NCI-H510A treated with DMSO at 0.1 percent for 48 hours (cell line): ENCODE results near the gene MED12L.
"Not testable (repeated sequence)": the region's sequence is repeated elsewhere in the genome, so short reads cannot be mapped to it uniquely, and the experiment has no call there.

Experiments used
- DNase-seq: peaks from one replicate; lab custom pipeline; 2025; lab: John Stamatoyannopoulos, UW

MED12L gene

DNA sequence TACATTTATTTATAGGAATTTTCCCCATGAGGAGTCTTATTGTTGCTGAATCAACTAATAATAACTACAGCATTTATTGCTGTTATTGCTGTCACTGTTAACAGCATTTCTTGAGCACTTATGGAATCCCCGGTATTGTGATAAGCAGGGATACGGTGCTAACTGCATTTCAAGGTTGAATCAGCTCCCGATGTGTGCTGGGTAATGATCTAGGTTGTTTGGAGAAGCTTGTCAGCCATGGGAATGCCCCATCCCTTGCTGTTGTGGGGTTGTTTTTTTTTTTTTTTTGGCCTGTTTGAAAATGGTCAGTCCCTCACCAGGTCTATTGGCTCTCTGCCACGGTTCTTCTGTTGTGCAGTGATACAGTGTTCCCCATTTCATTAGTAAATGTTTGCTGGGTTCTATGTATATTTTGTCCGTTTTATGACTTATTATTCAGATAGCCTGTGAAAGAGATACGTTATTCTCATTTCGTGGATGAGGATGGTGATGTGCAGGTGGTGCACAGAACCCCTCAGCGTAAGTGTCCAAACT is 48.5 kb downstream of the MED12L start:
- no peak for DNase-seq

DNA sequence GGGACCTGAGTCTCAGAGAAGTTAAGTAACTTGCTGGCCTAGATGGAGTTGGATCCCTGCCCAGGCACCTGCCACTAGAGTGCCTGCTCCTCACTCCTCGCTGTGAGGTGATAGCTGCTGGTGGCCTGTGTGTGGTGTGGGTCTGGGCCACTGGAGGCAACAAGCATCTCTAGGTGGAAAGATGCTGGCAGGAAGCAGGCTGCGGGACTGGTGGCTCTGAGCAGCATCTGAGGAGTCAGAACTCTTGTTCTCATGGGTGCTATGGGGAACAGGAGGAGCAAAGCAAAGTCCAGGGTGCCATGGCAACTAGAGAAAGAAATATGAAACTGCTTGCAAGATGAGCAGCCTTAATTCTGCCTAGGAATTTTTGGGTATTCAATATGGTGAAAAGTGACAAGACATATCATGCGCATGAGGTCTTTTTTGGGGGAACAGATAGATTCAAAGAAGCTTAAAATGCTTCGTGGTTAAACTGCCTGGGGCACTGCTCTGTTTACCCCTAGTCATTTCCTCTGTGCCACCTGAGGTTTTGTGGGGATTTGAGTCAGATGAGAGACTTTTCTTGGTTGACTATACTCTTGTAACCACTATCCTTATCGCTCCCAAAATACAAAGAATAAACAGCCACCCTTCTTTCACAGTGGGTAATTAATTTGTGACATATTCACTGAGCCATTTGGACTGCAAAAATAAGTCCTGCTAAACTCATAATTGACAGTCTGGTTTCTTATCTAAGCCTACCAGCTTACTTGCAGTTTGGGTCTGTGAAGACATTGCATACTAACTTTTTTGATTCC is 50.3 kb downstream of the MED12L start:
- DNase-seq, result no peak

DNA sequence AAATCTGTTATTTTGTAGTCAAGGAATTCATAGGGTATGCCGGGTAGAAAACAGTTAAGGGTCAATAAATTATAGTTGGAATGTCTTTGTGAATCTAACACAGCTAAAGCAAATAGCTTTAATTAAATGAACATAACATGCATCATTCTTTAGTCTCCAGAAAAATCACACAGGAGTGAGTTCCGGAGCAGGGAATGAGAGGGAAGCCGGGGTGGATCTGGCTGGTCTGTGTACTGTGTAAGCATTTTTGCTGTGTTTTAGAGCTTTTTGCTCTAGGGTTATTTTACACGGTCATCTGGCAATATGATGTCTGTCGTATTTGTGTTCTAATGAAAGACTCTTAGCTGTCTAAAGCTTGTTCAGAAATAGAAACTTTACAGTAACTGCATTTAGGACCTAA is 57.5 kb downstream of the MED12L start:
- no peak for DNase-seq

DNA sequence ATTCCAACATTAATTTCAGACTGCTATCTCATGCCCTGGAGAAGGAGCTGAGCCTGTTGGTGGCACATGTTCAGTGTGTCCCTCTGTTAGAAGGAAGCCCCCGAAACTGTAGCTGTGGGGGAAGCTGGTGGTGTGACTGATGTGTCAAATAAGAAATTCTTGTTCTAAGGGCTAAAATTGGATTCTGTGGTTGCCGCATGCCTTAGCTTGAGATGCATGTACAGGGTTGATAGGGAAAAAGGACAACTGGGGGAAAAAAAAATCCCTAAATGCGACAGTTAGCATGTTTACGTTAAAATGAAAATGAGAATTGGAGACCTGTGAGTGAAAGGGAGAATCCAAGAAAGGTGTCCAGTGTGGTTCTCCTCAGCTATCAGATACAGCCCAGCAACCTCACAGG is 58.6 kb downstream of the MED12L start:
- no peak for DNase-seq

DNA sequence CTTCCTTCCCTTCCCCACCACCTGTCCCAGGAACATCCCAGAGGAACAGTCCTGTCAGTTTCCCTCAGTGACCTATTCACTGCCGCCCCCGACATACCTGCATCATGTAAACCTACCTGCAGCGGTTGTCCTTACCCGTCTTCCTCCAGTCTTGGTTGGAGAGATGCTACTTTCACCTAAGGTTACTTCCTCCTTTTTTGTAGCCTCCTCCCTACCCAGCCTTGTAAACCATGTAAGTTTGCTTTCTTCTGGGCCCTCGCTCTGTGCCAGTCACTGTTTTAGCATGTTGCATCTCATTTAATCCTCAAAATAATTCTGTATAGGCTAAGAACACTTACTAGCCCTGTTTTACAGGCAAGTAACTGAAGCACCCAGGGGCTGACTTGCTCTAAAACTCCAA is 59.3 kb downstream of the MED12L start:
- no peak for DNase-seq

DNA sequence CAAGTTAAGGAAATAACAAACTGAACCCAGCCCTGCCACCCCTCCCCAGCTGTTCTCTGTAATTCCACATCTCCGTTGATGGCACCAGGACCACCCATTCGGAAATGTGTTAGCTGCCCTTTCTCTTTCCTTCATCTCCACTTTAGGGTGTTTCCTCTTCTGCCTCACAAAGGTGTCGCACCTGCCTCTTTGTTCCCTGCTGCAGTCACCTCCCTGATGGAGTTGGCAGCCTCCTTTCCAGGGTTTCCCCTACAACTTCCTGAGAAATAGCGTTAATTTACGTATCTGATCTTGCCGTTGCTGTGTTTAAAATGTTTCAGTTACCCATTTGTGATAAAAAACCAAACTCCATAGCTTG is 60.2 kb downstream of the MED12L start:
- DNase-seq, result no peak

DNA sequence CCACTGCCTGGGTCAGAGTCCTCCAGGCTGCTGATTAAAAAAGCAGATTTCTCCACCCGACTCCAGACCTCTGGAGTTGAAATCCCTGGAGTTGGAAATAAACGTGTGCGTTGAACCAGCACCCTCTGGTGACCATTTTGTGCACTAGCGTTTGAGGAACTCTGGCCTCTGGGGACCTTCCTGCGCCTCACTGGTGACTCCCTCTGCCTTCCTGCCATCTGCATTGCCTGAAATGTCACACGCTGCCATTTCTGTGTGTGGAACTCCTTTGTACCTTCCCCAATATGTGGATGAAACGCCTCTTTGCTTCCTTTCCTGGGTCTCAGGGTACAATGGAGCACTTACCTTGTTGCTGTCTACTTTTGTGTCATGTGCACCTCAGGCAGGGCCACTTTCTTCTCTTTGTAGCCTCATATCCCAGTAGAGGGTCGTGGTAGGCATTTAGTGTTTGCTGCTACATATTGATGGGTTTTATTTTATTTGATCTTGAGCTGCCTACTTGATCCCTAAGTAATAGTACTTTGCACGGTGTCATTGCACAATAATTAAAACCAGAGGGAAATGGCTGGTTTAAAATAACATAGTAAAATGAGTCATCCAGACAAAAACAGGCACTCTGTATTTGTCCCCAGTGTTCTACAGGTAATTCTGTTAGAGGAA is 60.7 kb downstream of the MED12L start:
- peak; percentile 80 for DNase-seq

DNA sequence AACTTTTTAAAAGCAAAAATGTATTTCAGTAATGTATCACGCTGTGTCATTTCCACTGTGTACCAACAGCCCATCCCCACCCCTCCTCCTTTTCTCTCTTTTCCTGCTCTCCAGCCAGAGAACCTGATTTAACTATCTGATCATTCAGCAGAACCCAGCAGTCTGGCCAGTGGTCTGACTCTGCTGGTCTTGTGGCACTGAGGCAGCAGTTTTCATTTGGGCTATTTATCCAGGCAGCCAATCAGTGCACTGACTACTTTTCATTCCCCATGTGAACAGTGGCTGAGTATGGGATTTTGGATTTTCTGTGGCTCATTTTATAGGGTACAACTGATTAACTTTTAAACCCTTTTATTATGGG is 61.2 kb downstream of the MED12L start:
- DNase-seq, result no peak

DNA sequence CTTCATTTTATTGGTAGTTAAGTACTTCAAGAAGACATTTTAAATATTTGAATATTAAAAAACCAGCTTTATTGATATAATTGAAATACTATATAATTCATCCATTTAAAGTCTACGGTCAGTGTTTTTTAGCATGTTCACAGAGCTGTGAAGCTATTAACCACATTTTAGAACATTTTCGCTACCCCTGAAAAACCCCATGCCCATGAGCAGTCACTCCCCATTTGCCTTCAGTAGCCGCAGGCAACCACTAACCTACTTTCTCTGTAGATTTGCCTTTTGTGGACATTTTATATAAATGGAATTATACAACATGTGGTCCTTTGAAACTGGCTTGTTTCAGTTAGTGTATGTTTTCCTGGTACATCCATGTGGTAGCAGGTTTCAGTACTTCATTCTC is 61.8 kb downstream of the MED12L start:
- DNase-seq, result no peak

DNA sequence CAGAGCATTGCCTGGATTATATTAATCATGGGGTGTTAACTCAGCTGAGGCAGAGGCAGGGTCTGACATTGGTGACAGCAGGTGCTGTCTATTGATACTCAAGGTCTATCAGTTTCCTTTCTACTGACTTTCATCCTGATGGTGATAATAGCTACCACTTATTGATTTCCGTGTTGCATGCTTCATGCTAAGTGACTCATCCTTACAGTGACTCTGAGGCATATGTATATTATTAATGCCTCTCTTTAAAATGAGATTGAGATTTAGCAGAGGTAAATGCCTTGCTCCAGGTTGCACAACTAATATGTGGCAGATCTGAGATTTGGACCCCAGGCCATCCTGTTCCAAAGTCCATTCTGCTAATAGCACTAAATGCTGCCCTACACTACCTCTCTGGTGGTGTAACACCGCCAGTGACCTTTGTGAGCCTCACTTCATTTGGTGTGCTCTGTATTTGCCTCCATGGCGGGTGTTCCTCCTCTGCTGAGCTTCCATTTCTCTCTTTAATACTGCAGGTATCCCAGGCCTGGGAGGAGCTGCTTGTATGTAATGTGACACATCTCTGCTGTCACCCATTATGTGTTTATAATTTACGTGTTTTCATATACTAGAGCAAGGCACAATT is 67.1 kb downstream of the MED12L start:
- no peak for DNase-seq

DNA sequence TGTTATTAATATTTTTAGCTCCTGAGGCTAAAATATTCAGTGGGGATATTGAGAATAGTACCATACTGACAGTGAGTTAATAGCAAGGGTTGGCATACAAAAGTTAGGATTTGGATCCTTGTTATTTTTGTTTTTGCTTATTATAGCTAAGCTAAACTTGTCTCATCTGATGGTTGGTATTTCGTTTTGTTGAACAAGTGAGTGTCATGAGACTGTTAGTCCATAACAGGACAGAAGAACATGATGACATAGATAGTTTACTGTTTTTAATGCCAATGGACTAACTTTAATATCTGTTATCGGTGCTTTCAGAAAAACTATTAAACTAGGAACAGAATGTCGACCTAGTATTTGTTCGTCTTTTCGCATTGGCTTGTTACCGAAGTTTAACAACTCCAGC is 69.1 kb downstream of the MED12L start:
- DNase-seq, result no peak

DNA sequence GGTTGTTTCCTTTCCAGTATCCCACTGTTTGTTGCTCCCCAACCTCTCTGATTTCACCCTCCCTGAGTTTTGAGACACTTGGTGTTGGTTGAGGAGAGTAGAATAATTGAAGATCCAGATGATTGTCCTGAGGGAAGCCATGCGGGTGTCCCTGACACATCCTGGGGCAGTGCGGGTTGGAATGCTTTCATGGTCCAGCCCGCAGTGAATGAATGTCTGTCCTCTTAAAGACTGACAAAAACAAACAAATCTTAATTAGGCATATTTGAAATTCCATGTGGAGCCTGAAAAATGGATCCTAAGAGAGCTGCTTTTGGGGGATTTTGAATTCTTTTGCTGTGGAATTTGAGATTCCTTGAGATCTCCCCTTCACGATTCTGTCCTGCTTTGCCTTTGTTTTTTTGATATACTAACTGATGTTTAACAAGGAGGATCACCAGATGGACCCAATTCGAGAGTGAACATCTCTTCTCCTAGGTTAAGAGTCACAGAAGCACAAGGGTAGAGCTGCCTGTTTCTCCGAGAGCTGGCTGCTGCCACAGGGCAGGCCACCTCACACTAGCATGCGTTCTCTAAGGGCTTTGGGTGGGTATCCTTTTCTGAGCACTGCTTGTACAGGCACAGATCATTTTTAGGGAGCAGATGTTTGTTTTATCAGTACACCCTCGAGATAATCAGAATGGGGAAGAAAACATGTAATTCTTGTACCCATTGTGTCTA is 70.1 kb downstream of the MED12L start:
- no peak for DNase-seq

DNA sequence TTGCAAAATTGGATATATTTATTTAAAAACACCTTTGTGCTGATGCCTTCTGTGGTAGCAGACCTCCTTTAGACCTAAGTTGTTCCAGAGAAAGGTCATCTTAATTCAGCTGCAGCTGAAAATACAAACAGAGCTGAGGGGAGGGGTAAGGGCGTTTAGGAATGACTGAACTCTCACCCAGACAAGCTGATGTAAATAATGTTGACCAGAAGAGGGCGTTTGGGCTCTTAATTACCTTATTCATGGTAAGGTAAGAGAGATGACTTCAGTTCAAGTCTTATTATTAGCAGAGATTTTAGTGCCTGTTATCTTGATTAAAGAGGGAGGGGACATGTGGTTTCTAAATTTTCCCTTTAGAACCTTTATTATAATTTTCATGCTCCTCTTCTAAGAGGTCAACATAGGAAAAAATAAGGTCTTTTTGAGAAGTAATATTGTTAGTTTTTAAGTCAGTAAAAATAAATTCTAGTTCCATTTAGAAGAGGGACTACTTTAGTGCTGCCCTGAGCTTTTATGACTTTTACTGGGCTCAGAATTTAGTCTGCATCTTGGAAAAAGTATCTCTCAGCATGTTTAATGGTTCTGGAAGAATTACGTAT is 71.3 kb downstream of the MED12L start:
- peak; percentile 70 for DNase-seq

DNA sequence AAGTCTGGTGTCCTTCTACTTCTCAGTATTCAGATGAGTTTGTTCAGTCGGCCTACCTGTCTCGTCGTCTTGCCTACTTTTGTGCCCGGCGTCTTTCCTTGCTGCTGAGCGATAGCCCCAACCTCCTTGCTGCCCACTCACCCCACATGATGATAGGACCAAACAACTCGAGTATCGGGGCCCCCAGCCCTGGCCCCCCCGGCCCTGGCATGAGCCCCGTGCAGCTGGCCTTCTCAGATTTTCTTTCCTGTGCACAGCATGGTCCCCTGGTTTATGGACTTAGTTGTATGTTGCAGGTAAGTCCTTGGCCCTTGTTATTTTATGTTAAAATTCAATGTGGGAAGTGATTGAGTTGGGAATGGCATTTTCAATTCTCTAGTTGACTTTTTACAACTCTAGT is 74.3 kb downstream of the MED12L start:
- no peak for DNase-seq

DNA sequence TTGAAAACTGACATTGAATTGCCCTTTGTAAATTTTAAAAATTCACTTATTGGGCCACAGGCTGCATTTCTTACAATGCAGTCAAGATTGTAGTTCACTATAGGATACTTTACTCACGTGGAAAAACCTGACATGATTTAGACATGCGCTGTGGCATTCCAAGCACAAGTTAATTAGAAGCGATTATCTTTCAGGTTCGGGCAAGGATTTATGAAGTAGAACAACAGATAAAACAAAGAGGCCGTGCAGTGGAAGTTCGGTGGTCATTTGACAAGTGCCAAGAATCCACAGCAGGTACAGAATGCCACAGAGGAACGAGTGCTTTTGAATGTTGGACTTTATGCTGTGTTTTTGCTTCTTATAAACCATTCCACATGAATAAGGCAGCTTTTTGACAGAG is 79.8 kb downstream of the MED12L start:
- no peak for DNase-seq

DNA sequence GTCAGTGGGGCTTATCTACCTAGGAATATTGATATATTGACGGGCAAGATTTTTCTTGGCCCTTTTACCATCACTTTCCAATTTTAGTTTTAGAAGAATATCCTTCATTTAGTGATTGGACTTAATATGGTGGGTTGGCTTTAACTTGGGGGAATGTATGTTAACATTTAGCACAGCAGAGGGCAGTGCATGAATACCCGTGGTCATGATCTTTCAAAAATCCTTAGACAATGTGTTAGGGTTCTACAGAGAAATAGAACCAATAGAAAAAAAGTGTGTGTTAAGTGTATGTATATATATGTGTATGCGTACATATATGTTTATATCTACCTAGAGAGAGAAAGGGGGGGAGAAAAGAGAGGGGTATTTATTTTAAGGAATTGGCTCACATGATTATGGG is 80.7 kb downstream of the MED12L start:
- DNase-seq, result no peak

DNA sequence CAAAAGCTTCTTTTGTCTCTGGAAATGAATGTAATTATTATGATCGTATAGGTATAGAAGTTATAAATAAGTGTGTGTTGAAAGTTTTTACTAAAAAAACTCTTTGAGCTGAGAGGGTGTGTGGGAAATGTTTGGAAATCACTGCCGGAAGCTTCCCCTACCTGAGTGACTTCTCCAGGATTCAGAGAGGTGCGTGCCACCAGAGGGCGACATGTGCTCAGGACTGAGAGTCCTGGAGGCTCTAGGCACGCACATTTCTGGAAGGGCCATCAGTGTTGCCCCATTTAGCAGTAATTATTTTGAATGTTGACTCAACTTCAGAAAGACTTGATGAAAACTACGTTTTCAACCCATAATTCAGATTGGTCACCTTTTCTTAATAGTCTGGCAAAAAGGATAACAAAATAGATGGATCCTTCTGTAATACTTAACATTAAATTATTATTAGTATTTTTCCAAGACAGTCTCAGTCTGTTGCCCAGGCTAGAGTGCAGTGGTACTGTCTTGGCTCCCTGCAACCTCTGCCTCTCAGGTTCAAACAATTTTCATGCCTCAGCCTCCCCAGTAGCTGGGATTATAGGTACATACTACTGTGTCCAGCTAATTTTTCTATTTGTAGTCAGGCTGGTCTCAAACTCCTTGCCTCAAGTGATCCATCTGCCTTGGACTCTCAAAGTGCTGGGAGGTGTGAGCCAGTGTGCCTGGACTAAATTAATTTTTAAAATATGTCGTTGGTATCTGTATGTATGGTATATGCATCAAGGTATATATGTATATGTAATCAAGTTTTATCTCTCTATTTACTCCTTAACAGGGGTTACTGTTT is 83.0 kb downstream of the MED12L start:
- peak; percentile 59 for DNase-seq

DNA sequence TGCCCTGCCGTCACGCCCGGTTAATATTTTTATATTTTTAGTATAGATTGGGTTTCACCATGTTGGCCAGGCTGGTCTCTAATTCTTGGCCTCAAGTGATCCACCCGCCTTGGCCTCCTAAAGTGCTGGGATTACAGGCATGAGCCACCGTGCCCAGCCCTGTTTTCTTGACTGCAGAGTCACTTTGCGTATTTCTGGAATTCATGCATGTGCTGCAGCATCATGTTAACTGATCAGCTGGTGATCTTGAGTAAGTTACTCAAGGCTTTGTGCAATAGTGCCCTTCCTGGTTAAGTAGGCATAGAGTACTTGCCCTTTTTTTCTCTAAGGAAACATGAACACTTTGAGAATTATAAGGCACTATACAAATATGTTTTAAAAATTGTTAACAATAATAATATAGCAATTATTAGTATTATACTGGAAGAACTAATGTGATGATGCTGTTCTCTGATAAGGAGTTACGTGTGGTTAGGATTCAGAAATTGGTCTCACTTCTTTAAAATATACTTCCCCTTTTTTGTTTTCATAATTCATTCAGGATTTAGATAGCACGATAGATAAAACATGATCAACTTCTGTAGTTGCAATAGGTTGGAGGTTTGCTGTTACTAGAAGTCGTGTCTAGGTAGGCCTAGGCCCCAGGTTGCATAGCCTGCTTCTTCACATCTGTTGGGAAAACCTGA is 83.9 kb downstream of the MED12L start:
- DNase-seq, result no peak

DNA sequence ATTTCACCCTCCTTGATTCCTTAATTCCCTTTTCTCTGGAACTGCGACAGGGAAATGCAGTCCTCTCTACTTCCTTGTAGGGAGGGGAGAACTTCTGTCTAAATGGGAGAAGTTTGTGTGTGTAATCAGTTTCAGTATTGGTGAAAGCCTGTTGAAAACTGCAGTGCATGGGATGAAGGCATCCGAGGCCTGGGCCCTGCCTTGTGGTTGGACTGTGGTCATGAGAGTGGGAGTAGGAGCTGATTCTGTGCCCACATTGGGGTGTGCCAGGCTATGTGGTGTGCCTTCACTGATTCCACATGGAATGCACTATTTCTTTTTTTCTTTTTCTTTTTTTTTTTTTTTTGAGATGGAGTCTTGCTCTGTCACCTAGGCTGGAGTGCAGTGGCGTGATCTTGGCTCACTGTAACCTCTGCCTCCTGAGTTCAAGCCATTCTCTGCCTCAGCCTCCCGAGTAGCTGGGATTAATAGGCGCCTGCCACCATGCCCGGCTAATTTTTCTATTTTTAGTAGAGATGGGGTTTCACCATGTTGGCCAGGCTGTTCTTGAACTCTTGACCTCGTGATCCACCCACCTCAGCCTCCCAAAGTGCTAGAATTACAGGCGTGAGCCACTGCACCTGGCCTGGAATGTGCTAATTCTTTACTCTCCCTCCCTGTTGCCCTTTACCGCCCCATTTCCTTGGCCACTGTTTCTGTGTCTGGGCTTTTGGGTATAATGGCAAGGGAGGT is 84.7 kb downstream of the MED12L start:
- DNase-seq, result not testable (repeated sequence)

DNA sequence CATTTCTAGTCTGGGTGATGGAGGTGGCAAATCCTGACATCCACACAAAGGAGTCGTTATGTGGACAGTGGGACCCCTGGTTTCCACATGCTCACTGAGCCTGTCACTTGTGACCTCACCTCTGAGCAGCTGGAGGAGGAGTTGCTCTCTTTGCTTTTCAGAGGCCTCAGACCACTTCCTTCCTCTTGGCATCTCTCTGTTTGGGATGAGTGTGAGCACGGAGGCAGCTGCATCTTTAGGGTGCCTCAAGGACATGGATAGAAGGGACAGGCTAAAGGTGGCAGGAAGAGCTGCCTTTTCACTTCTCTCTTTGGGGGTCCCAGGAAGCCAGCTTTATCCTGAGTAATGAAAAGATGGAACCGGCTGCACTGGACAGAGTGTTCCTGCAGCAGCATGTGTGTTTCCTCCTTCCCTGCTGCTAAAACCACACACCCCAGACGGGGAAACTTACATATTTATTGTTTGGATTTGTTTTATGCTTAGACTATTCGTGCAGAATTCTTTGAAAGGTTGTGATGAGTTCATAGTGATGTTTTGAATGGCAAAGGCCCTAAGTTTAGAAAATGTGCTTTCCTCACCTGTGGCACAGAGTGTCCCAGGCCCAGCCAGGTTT is 85.8 kb downstream of the MED12L start:
- no peak for DNase-seq
